ENCODE results near the gene CHIC2. TPM values are rescaled to one million over a fixed set of nuclear protein-coding genes. Genes with fewer than 3 reads are reported as not detected.

The CHIC2 gene
- polyA plus RNA-seq, 1 experiment, result 15.6 TPM

- no peak overlapping the region for H3K4me3 ChIP-seq (ENCODE audit: low read depth, low read length)
- POLR2A ChIA-PET, result no interaction called here
- CTCF ChIA-PET, result interaction anchor here (0.9 to 1.7 kb wide), 3 partner anchors 9 to 150 kb away, joined by 3 read pairs; no protein-coding TSS in a partner anchor
Measured at GRCh38 chr4:54067166-54067565, 2.8 kb upstream of the CHIC2 start.

GRCh38 chr4:54066718-54067129 lies 2.3 kb upstream of the CHIC2 start:
- TF ChIP-seq CTCF (IDR thresholded peaks at IDR 0.05; ENCODE audit: insufficient read depth, low read depth, low read length), result no peak

More at GRCh38 chr4:54067166-54067565, 2.8 kb upstream of the CHIC2 start:
- DNase-seq (ENCODE audit: low read depth), result no peak
- H3K27me3 ChIP-seq (ENCODE audit: control insufficient read depth, insufficient read depth, low read length), result no peaks in the 10 kb centered on the region
- no peaks in the 10 kb centered on the region for H3K36me3 ChIP-seq (ENCODE audit: control insufficient read depth, insufficient read depth, low read length)
- TF ChIP-seq CTCF (IDR thresholded peaks at IDR 0.05; ENCODE audit: insufficient read depth, low read depth, low read length), result no peak

GRCh38 chr4:54066088-54066415 lies 1.6 kb upstream of the CHIC2 start:
- H3K36me3 ChIP-seq (ENCODE audit: control insufficient read depth, insufficient read depth, low read length), result no peaks in the 10 kb centered on the region
- no peak for TF ChIP-seq CTCF (IDR thresholded peaks at IDR 0.05; ENCODE audit: insufficient read depth, low read depth, low read length)
- CTCF ChIA-PET, result interaction anchor here (0.8 to 1.7 kb wide), 5 partner anchors 19 to 360 kb away, joined by 3 to 4 read pairs (median 3); no protein-coding TSS in a partner anchor
- POLR2A ChIA-PET, result no interaction called here
- no peak for DNase-seq (ENCODE audit: low read depth)
- H3K4me3 ChIP-seq (ENCODE audit: low read depth, low read length), result no peak overlapping the region
- H3K27me3 ChIP-seq (ENCODE audit: control insufficient read depth, insufficient read depth, low read length), result no peaks in the 10 kb centered on the region

More at GRCh38 chr4:54066718-54067129, 2.3 kb upstream of the CHIC2 start:
- H3K27me3 ChIP-seq (ENCODE audit: control insufficient read depth, insufficient read depth, low read length), result no peaks in the 10 kb centered on the region
- no peaks in the 10 kb centered on the region for H3K36me3 ChIP-seq (ENCODE audit: control insufficient read depth, insufficient read depth, low read length)
- ChIA-PET POLR2A (no interaction called here), CTCF (interaction anchor here (1.3 to 1.7 kb wide), 3 partner anchors 19 to 360 kb away, joined by 3 read pairs; no protein-coding TSS in a partner anchor)
- DNase-seq (ENCODE audit: low read depth), result no peak
- H3K4me3 ChIP-seq (ENCODE audit: low read depth, low read length), result no peak overlapping the region

- DNase-seq (ENCODE audit: low read depth), result no peak
- CTCF ChIA-PET, result interaction anchor here (0.8 to 1.7 kb wide), 5 partner anchors 20 to 359 kb away, joined by 3 to 4 read pairs (median 3); no protein-coding TSS in a partner anchor
- TF ChIP-seq CTCF (IDR thresholded peaks at IDR 0.05; ENCODE audit: insufficient read depth, low read depth, low read length), result no peak
- no peak overlapping the region; the same call in 1 of the 2 replicates for H3K4me3 ChIP-seq (ENCODE audit: low read depth, low read length)
- H3K27me3 ChIP-seq (ENCODE audit: control insufficient read depth, insufficient read depth, low read length), result no peaks in the 10 kb centered on the region
- no peaks in the 10 kb centered on the region for H3K36me3 ChIP-seq (ENCODE audit: control insufficient read depth, insufficient read depth, low read length)
- POLR2A ChIA-PET, result no interaction called here
Measured at GRCh38 chr4:54065282-54066087, 1.1 kb upstream of the CHIC2 start.

GRCh38 chr4:54063737-54064316 lies 578 bp downstream of the CHIC2 start:
- H3K36me3 ChIP-seq (ENCODE audit: control insufficient read depth, insufficient read depth, low read length), result no peaks in the 10 kb centered on the region
- ChIA-PET POLR2A (no interaction called here), CTCF (interaction anchor here (0.6 to 1.6 kb wide), 6 partner anchors 10 to 159 kb away, joined by 3 to 5 read pairs (median 3); no protein-coding TSS in a partner anchor)
- TF ChIP-seq CTCF (IDR thresholded peaks at IDR 0.05; ENCODE audit: insufficient read depth, low read depth, low read length), result no peak
- H3K27me3 ChIP-seq (ENCODE audit: control insufficient read depth, insufficient read depth, low read length), result no peaks in the 10 kb centered on the region
- no peak for DNase-seq (ENCODE audit: low read depth)
- H3K4me3 ChIP-seq (ENCODE audit: low read depth, low read length), result peak overlapping the region; percentile 87
